LHCN-M2 (cell line): ENCODE measurements around the gene STX3. TPM values are rescaled to one million over a fixed set of nuclear protein-coding genes. Genes with fewer than 3 reads are reported as not detected.

Experiments used
- DNase-seq: peaks from one replicate; pipeline ENCODE4 v3.0.0-alpha.2; 2012; ENCODE audit warnings: low read depth
- polyA plus RNA-seq: library from polyadenylated mRNA; unstranded; fragments of >200 nt; gene quantifications from one replicate; pipeline ENCODE4 v1.2.1, GENCODE V29; 2012; ENCODE audit warnings: missing spikeins
- total RNA-seq: library from RNA; depleted of rRNA; stranded (reverse); fragments of >200 nt; gene quantifications from 2 replicates; pipeline ENCODE4 v1.2.3, GENCODE V29; 2014; rRNA removed

STX3 gene
- total RNA-seq = 11.9 and 16.9 TPM in 2 replicates
- polyA plus RNA-seq = 11.6 TPM

GRCh38 chr11:59754859-59755700 is at the start of gene STX3:
Gene STX3, plus strand, starts transcription at chr11:59755376. Its CDS starts 230 bp downstream, at chr11:59755606.
- DNase-seq = peak; percentile 74

DNA sequence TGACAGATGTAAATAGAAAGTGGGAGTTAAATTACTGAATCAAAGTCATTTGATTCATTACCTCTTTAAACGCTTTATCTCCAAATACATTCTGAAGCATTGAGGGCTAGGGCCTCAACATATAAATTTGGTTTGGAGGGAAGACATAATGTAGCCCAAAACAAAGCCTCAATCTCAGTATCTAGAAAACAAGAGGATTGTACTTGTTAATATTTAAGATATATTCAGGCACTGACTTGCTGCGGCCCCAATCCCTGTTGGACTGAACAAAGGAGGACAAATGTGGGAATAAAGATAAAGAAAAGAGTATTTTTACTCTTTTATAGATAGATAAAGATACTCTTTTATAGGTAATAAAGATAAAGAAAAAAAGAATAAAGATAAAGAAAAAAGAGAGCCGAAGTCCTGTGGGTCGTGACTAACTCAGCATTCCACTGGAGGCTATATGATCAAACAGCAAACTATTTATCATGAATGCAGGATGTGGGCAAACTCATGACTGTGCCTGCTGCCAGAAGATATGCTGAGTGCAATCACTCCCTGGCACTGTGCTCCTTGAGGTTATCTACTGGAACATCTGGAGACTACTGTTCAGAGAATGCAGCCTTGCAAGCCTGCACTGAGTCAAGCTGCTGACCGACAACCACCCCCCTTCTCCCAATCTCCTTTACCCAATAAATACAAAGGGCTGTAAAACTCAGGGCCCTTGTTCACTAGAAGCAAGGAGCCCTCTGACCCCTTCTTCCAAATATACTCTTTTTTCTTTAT is 48.5 kb upstream of the STX3 start:
- DNase-seq = peak; percentile 93

- no peak for DNase-seq
These were observed 47.8 kb upstream of the STX3 start for GRCh38 chr11:59707371-59707770.

DNA sequence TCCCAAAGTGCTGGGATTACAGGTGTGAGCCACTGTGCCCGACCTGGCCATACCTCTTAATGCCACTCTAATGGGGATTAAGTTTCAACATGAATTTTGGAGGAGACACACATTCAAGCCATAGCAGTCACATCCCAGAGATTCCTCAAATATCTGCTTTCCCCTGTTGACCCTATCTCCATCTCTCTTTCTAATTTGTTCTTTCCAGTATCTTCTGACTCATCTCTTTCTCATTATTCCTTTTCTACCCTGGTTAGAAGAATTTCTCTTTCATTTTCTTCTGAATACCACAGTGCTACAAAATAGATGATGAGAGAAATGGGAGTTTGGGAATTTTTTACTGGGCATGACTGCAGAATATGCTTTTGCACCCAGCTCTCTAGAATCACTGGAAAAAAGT is 46.6 kb upstream of the STX3 start:
- DNase-seq = peak; percentile 26

- peak; percentile 9 for DNase-seq
These were observed 44.9 kb upstream of the STX3 start for GRCh38 chr11:59710136-59710847.

GRCh38 chr11:59713745-59714144 is 41.4 kb upstream of the STX3 start, which contains the start of gene OR10V1:
Gene OR10V1, minus strand, starts transcription at chr11:59713845. Its CDS starts 0 bp downstream, at chr11:59713845.
- no peak for DNase-seq

GRCh38 chr11:59716051-59716450 is 39.1 kb upstream of the STX3 start:
- no peak for DNase-seq

DNA sequence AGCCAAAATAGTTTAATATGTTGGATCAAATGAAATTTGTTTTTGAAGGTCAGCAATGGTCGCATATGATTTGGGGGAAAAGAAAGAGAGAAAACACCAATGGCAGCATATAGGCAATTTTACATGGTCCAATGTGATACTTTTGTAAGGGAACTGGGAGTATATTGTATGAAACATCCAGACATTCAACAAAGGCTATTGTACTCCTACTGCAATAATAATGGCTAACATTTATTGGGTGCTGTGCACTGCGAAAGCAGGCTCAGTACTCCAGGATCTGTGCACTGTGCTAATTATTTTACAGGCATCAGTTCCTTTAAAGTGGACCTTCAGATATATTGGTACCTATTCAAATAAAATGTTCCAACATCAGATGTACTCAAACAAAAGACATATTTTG is 35.6 kb upstream of the STX3 start:
- DNase-seq = no peak

GRCh38 chr11:59724066-59724465 is 31.1 kb upstream of the STX3 start:
- no peak for DNase-seq

DNA sequence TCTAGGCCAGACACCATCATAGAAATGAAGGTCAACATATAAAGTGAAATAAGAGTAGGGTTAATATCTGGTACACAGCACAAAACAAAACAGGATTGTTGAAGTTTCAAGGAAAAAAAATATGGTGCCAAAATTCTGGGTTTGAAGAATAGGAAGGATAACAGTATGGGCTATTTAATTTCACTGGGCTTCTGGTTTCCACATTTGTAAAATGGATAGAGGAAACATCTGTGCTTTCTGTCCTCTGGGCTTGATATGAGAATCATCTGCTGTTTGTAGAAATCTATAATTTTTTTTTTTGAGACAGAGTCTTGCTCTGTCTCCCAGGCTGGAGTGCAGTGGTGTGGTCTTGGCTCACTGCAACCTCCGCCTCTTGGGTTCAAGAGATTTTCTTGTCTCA is 27.8 kb upstream of the STX3 start:
- no peak for DNase-seq

- DNase-seq = no peak
These were observed 27.0 kb upstream of the STX3 start for GRCh38 chr11:59728154-59728553.

DNA sequence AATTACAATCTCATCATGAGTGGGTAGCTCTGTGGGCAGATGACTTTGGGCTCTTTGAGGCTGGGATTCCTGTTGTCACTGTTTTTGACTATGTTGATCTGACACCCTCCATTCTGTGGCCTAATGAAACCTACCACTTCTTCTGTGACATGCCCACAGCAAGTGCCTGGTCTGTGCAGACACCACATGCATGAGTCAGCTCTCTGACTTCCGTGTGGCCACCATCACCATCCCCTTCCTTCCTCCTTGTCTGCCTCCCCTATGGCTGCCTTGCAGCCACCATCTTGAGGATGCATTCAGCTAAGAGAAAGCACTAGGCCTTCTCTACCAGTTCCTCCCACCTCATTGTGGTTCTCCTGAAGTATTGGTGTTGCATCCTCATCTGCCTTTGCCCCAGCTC is 26.3 kb upstream of the STX3 start:
- no peak for DNase-seq

- no peak for DNase-seq
These were observed 25.3 kb upstream of the STX3 start for GRCh38 chr11:59729834-59730233.

- DNase-seq = no peak
These were observed 24.1 kb upstream of the STX3 start for GRCh38 chr11:59730896-59731565.

- no peak for DNase-seq
These were observed 9.1 kb upstream of the STX3 start for GRCh38 chr11:59746111-59746510.

DNA sequence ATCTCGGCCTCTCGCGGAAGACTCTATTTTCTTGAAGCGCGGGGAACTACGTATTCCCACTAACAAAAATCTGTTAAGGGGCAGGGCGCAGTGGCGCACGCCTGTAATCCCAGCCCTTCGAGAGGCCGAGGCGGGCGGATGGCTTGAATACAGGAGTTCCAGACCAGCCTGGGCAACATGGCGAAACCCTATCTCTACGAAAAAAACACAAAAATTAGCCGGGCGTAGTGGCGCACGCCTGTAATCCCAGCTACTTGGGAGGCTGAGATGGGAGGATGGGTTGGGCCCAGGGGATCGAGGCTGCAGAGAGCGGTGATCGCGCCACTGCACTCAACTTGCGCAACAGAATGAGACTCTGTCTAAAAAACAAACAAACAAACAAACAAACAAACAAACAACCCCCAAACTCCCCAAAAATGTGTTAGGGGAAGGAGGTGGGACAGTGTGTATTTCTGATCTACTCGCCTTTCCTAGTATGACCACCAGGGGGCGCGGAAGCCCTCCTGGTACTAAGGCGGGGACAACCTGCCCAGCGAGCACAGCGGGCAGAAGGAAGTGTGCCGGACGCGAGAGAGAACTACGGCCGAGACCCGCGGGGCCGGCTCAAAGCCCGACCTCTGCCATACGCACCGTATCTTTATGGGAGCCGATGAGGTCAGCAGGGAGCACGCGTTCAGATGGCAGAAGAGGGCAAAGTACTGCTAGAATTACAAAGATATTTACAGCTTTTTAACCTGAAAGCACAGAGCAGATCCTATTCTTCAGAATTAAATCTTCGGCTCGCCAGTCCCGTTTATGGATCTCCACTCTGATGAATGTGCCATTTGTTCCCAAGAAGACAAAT is 1.3 kb upstream of the STX3 start:
- peak; percentile 67 for DNase-seq

DNA sequence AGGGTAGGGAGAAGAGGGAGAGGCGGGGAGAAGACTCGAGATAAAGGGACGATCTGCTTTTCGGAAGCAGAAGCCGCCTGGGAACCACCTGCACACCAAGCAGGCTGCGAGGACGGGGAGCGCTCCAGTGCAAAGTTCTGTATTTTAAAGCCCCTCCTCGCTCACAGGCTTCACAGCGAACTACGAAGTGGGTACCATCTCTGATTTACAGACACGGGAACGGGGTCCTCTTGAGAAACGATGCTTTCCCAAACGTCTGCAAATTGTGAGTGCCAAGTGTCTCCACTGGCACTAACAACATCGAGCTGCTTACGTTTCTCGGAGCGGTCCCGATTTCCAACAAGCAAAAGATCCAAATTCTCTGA is 700 bp upstream of the STX3 start:
- peak; percentile 1 for DNase-seq

- DNase-seq = peak; percentile 75
These were observed 753 bp downstream of the STX3 start for GRCh38 chr11:59755701-59756557.

- peak; percentile 22 for DNase-seq
These were observed 1.3 kb downstream of the STX3 start for GRCh38 chr11:59756558-59756840.

GRCh38 chr11:59756845-59757244 is 1.7 kb downstream of the STX3 start:
- peak; percentile 4 for DNase-seq
